Liver (tissue), 9 donors: Measurements from ENCODE around the gene DIDO1. TPM values are rescaled to one million over a fixed set of nuclear protein-coding genes. Genes with fewer than 3 reads are reported as not detected.

Experiments
- DNase-seq: peaks from one replicate; pipeline ENCODE4 v3.0.0-alpha.2; 2017; ENCODE audit warnings: low spot score
- H3K27ac ChIP-seq, 2 donors: one replicate each; pipeline ENCODE4 v1.7.0; 2013; ENCODE audit warnings: inconsistent platforms in 2 of 2, low read length in 2 of 2, control low read depth in 1 of 2, low read depth in 1 of 2, mild to moderate bottlenecking in 1 of 2
- H3K27me3 ChIP-seq, 4 donors: one replicate each; pipeline versions ENCODE4 v1.6.1 to v1.7.0; 2013; ENCODE audit warnings: low read length in 3 of 4, inconsistent platforms in 1 of 4, mild to moderate bottlenecking in 1 of 4, moderate library complexity in 1 of 4; ENCODE audit not compliant: control insufficient read depth in 4 of 4, insufficient read depth in 4 of 4
- H3K36me3 ChIP-seq, 4 donors: one replicate each; pipeline versions ENCODE4 v1.6.1 to v1.7.0; 2013; ENCODE audit warnings: low read length in 3 of 4, mild to moderate bottlenecking in 3 of 4, low read depth in 1 of 4, moderate library complexity in 1 of 4; ENCODE audit not compliant: control insufficient read depth in 4 of 4, insufficient read depth in 3 of 4
- H3K4me1 ChIP-seq, 4 donors: one replicate each; pipeline versions ENCODE4 v1.6.1 to v1.7.0; 2013; ENCODE audit warnings: low read length in 3 of 4, mild to moderate bottlenecking in 3 of 4, moderate library complexity in 1 of 4; ENCODE audit not compliant: control insufficient read depth in 4 of 4, insufficient read depth in 4 of 4
- H3K4me3 ChIP-seq, 3 donors: one replicate each; pipeline versions ENCODE4 v1.6.1 to v1.7.0; 2013; ENCODE audit warnings: low read length in 3 of 3, control low read depth in 1 of 3, low read depth in 1 of 3, mild to moderate bottlenecking in 1 of 3
- H3K9ac ChIP-seq, 2 donors: one replicate each; pipeline ENCODE4 v1.7.0; 2013; ENCODE audit warnings: low read length in 2 of 2, mild to moderate bottlenecking in 2 of 2, moderate library complexity in 2 of 2, control low read depth in 1 of 2, low read depth in 1 of 2
- H3K9me3 ChIP-seq, 4 donors: one replicate each; pipeline versions ENCODE4 v1.6.1 to v1.7.0; 2013; ENCODE audit warnings: low read length in 3 of 4; ENCODE audit not compliant: control insufficient read depth in 4 of 4
- EGR1 ChIP-seq, 2 donors: IDR thresholded peaks; 2 replicates each; pipeline ENCODE4 v1.6.1; 2016 to 2018; ENCODE audit warnings: antibody characterized with exemption in 2 of 2, low read depth in 2 of 2
- FOXA1 ChIP-seq: IDR thresholded peaks from 2 replicates; pipeline ENCODE4 v1.6.1; 2016; ENCODE audit warnings: antibody characterized with exemption
- FOXA2 ChIP-seq: IDR thresholded peaks from 2 replicates; pipeline ENCODE4 v1.6.1; 2016; ENCODE audit warnings: antibody characterized with exemption
- GABPA ChIP-seq, 2 donors: IDR thresholded peaks in 1 of 2; conservative IDR thresholded peaks in 1 of 2; 2 replicates each; pipeline ENCODE4 v1.6.1; 2016; ENCODE audit warnings: antibody characterized with exemption in 2 of 2, mild to moderate bottlenecking in 1 of 2, moderate library complexity in 1 of 2
- HNF4A ChIP-seq, 2 donors: conservative IDR thresholded peaks; 2 replicates each; pipeline ENCODE4 v1.6.1; 2016; ENCODE audit warnings: antibody characterized with exemption in 2 of 2, mild to moderate bottlenecking in 2 of 2
- JUND ChIP-seq, 2 donors: IDR thresholded peaks; 2 replicates each; pipeline ENCODE4 v1.6.1; 2016; ENCODE audit warnings: antibody characterized with exemption in 2 of 2
- MAX ChIP-seq: IDR thresholded peaks from 2 replicates; pipeline ENCODE4 v1.6.1; 2016; ENCODE audit warnings: antibody characterized with exemption
- NR2F2 ChIP-seq: IDR thresholded peaks from 2 replicates; pipeline ENCODE4 v1.6.1; 2016; ENCODE audit warnings: antibody characterized with exemption
- RAD21 ChIP-seq, 2 donors: IDR thresholded peaks; 2 replicates each; pipeline ENCODE4 v1.6.1; 2016; ENCODE audit warnings: antibody characterized with exemption in 2 of 2, mild to moderate bottlenecking in 2 of 2
- RXRA ChIP-seq, 2 donors: IDR thresholded peaks; 2 replicates each; pipeline ENCODE4 v1.6.1; 2017 to 2018; ENCODE audit warnings: antibody characterized with exemption in 2 of 2, mild to moderate bottlenecking in 1 of 2
- SP1 ChIP-seq: IDR thresholded peaks from 2 replicates; pipeline ENCODE4 v1.6.1; 2018; ENCODE audit warnings: antibody characterized with exemption, mild to moderate bottlenecking
- TAF1 ChIP-seq: conservative IDR thresholded peaks from 2 replicates; pipeline ENCODE4 v1.6.1; 2016; ENCODE audit warnings: antibody characterized with exemption, mild to moderate bottlenecking
- YY1 ChIP-seq: IDR thresholded peaks from 2 replicates; pipeline ENCODE4 v1.6.1; 2016; ENCODE audit warnings: antibody characterized with exemption, mild to moderate bottlenecking
- WGBS: extraction: QIAGEN DNeasy Blood & Tissue Kit; methylation state at CpG from one replicate; pipeline ENCODE4 v1.1.7; 2013; 5-methylcytosine and 5-hydroxymethylcytosine counted together
- polyA plus RNA-seq, 2 donors: library from polyadenylated mRNA; stranded (reverse) in 1 of 2; unstranded in 1 of 2; fragments of 200-250 nt in 1 of 2; fragments of >200 nt in 1 of 2; fragmentation: Nextera tagmentation in 1 of 2; extraction: Ambion mirVana in 1 of 2; gene quantifications; one replicate each; pipeline versions ENCODE4 v1.2.1 to v1.2.3, GENCODE V29; 2013 to 2015
- total RNA-seq, 2 donors: library from RNA; depleted of rRNA; stranded (reverse); fragments of >200 nt; gene quantifications; one replicate each; pipeline ENCODE4 v1.2.3, GENCODE V29; 2014
- TF ChIP-seq, protein P1 (sequence below): IDR thresholded peaks from 2 replicates; pipeline ENCODE4 v1.6.1; 2016; ENCODE audit warnings: antibody characterized with exemption
- TF ChIP-seq, protein P2 (sequence below): IDR thresholded peaks from 2 replicates; pipeline ENCODE4 v1.6.1; 2016; ENCODE audit warnings: antibody characterized with exemption
- TF ChIP-seq, protein P3 (sequence below): IDR thresholded peaks from 2 replicates; pipeline ENCODE4 v1.6.1; 2016; ENCODE audit warnings: antibody characterized with exemption, mild to moderate bottlenecking
- donor health status: healthy.
- donor health status: healthy.
- donor health status: healthy.
- donor health status: healthy.
- donor health status: healthy.

DIDO1 gene
- total and polyA plus RNA-seq, 4 donors = 10.1 to 43.1 (median 17.4) TPM

DNA sequence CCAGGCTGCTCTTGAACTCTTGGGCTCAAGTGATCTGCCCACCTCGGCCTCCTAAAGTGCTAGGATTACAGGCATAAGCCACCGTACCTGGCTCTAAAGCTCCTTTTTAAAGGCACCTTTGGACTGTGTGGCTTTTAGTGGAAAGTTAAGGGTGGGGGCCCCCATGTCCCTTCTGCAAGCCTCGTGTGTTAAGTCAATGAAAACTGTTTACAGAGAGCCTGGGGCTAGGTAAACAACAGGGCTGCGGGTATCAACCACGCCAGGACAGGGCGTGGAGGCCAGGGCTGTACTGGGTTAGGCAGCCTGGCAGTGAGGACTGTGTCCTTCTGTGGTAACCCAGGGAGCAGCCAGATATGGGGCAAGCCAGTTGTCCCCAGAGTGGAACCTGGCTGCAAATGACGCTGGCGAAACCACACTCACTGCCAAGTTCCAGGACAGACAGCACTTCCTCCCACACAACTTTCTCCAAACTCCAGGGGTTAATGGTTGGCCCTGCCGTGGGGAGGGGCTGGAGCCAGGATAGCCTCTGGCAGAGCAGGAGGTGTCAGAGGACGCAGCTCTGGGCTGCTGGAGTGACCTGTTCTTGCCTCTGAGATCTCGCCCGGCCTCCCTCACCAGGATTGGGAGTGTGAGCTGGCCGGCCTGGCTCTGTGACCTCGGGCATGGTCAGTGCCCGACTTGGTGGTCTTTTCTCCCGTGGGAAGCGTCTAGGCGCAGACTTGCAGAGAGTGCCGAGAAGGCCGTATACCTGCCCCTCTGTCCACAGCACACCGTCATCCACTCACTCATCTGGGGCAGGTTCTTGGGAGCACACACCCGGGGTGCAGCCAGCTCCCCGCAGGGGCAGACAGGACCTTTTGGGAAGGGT lies 29.4 kb upstream of the DIDO1 start (continued):
- TF ChIP-seq, protein P1, sequence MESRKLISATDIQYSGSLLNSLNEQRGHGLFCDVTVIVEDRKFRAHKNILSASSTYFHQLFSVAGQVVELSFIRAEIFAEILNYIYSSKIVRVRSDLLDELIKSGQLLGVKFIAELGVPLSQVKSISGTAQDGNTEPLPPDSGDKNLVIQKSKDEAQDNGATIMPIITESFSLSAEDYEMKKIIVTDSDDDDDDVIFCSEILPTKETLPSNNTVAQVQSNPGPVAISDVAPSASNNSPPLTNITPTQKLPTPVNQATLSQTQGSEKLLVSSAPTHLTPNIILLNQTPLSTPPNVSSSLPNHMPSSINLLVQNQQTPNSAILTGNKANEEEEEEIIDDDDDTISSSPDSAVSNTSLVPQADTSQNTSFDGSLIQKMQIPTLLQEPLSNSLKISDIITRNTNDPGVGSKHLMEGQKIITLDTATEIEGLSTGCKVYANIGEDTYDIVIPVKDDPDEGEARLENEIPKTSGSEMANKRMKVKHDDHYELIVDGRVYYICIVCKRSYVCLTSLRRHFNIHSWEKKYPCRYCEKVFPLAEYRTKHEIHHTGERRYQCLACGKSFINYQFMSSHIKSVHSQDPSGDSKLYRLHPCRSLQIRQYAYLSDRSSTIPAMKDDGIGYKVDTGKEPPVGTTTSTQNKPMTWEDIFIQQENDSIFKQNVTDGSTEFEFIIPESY = peak; percentile 96
- TF ChIP-seq EGR1 (IDR thresholded peaks at IDR 0.05; ENCODE audit: low read depth in 2 of 2) (peak; percentile 91 to 95), FOXA1 (peak; percentile 100), MAX (peak; percentile 96), NR2F2 (peak; percentile 57)
- TF ChIP-seq, protein P2, sequence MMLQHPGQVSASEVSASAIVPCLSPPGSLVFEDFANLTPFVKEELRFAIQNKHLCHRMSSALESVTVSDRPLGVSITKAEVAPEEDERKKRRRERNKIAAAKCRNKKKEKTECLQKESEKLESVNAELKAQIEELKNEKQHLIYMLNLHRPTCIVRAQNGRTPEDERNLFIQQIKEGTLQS = no peak

DNA sequence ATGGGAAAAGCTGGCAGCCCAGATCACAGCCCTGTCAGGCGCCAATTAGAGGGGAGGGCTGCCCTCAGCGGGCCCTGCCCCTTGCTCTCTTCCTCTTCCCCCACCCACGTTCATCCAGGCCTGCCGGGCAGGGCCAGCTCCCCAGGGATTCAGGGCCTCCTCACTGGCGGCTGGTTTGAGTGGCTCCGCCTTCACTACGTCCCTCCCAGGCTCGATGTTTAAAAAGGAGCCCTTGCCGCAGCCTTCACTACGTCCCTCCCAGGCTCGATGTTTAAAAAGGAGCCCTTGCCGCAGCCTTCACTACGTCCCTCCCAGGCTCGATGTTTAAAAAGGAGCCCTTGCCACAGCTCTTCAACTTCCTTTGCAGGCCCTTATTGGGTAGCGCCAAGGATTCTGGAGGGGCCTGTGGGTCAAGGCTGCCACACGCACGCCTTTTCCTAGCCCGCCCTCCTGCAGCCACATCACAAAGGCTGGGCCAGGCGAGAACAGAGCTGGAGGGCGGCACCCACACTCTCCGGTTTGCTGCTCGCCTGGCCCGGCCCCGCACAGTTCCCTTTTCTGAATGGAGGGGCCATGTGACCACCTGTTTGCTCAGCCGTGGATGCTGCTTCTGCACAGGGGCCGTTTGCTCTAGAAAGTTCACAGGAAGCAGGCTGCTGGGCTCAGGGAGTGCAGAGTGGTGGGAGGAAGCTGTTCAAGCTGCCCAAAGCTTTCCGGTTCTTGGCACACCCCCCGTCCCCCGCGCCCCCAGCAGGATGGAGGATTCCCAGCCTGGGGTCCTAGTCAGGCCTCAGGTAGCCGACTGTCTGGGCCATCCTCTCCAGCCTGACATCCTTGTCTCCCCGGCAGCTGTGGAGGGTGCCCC lies 27.8 kb upstream of the DIDO1 start:
- Histone ChIP-seq H3K9me3 (no peaks in the 10 kb centered on the region), H3K36me3 (peaks cover 5 to 29% (median 8%) of the 10 kb centered on the region in 4 donors), H3K9ac (peak overlapping the region; percentile 71 to 85), H3K4me3 (peak overlapping the region; percentile 56 to 83 (median 76)), H3K27ac (peak overlapping the region; percentile 91 to 93), H3K27me3 (no peaks in the 10 kb centered on the region), H3K4me1 (peaks cover 3 to 41% (median 31%) of the 10 kb centered on the region in 4 donors)
- DNase-seq = peak; percentile 71
- no peak for TF ChIP-seq RAD21 (IDR thresholded peaks at IDR 0.05)
- peak; percentile 74 for TF ChIP-seq MAX
- peak; percentile 89 for TF ChIP-seq YY1
- peak; percentile 78 for TF ChIP-seq SP1
- peak in 1 of 2 donors; percentile 23 for TF ChIP-seq GABPA (IDR thresholded peaks at IDR 0.05 in 1 of 2, conservative IDR thresholded peaks at IDR 0.05 in 1 of 2)
- TF ChIP-seq FOXA2 = no peak
- TF ChIP-seq, protein P2 = no peak
- TF ChIP-seq, protein P1 = no peak
- peak; percentile 57 for TF ChIP-seq NR2F2
- TF ChIP-seq TAF1 = peak; percentile 51
- peak; percentile 24 to 33 for TF ChIP-seq HNF4A (conservative IDR thresholded peaks at IDR 0.05)
- TF ChIP-seq EGR1 (IDR thresholded peaks at IDR 0.05; ENCODE audit: low read depth in 2 of 2) = peak in 1 of 2 donors; percentile 38
- TF ChIP-seq, protein P3, sequence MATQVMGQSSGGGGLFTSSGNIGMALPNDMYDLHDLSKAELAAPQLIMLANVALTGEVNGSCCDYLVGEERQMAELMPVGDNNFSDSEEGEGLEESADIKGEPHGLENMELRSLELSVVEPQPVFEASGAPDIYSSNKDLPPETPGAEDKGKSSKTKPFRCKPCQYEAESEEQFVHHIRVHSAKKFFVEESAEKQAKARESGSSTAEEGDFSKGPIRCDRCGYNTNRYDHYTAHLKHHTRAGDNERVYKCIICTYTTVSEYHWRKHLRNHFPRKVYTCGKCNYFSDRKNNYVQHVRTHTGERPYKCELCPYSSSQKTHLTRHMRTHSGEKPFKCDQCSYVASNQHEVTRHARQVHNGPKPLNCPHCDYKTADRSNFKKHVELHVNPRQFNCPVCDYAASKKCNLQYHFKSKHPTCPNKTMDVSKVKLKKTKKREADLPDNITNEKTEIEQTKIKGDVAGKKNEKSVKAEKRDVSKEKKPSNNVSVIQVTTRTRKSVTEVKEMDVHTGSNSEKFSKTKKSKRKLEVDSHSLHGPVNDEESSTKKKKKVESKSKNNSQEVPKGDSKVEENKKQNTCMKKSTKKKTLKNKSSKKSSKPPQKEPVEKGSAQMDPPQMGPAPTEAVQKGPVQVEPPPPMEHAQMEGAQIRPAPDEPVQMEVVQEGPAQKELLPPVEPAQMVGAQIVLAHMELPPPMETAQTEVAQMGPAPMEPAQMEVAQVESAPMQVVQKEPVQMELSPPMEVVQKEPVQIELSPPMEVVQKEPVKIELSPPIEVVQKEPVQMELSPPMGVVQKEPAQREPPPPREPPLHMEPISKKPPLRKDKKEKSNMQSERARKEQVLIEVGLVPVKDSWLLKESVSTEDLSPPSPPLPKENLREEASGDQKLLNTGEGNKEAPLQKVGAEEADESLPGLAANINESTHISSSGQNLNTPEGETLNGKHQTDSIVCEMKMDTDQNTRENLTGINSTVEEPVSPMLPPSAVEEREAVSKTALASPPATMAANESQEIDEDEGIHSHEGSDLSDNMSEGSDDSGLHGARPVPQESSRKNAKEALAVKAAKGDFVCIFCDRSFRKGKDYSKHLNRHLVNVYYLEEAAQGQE = peak; percentile 91
- no peak for TF ChIP-seq JUND (IDR thresholded peaks at IDR 0.05)
- peak; percentile 39 to 45 for TF ChIP-seq RXRA (IDR thresholded peaks at IDR 0.05)
- WGBS = 4% methylated on average over 32 of the region's 32 CpGs
